ENCODE measurements around the gene PEPD.

- TF ChIP-seq CTCF (IDR thresholded peaks at IDR 0.05; ENCODE audit: low read length) = no peak
- TF ChIP-seq EZH2 (IDR thresholded peaks at IDR 0.05; ENCODE audit: borderline replicate concordance, low read length) = no peak
These were observed 68.3 kb downstream of the PEPD start for GRCh38 chr19:33453265-33453664.

Data from OCI-LY1 (cell line).